ENCODE data around the gene SNED1. TPM values are rescaled to one million over a fixed set of nuclear protein-coding genes. Genes with fewer than 3 reads are reported as not detected.

The SNED1 gene
- total and polyA plus RNA-seq, 7 donors = 0.69 to 37.1 (median 8.3) TPM

DNA sequence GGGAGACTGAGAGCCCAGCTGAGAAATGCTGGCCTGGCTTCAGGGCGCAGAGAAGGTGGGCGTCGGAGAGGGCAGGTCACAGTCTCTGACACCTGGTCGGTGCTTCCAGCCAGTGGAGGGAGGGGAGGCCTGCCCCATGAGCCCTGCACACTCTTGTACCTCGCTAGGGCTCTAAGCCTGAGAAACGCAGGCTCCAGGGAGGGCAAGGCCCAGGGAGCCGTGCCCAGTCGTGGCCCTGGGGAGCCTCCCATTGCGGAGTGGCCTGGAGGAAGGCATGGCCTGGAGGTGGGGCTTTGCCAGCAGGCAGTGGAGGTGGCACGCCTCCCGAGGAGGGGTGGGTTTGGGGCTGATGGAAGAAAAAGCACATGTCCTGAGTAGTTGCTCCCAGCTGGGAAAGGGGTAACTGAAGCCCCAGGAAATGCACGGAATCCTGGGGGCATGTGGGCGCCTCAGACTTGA lies 64.7 kb downstream of the SNED1 start:
- 46 to 70% methylated on average over 13 of the region's 13 CpGs for WGBS, 2 donors
- DNase-seq = peak; percentile 53
- Histone ChIP-seq H3K36me3 (no peaks in the 10 kb centered on the region), H3K4me1 (peaks cover 0 to 9% (median 1%) of the 10 kb centered on the region in 4 donors), H3K27me3 (peaks cover 4 to 35% (median 21%) of the 10 kb centered on the region in 3 donors), H3K27ac (no peak overlapping the region), H3K9me3 (no peaks in the 10 kb centered on the region), H3K4me3 (no peak overlapping the region)
- TF ChIP-seq POLR2AphosphoS5 (IDR thresholded peaks at IDR 0.05) = no peak
- TF ChIP-seq EP300 (IDR thresholded peaks at IDR 0.05) = no peak
- TF ChIP-seq, protein P1, sequence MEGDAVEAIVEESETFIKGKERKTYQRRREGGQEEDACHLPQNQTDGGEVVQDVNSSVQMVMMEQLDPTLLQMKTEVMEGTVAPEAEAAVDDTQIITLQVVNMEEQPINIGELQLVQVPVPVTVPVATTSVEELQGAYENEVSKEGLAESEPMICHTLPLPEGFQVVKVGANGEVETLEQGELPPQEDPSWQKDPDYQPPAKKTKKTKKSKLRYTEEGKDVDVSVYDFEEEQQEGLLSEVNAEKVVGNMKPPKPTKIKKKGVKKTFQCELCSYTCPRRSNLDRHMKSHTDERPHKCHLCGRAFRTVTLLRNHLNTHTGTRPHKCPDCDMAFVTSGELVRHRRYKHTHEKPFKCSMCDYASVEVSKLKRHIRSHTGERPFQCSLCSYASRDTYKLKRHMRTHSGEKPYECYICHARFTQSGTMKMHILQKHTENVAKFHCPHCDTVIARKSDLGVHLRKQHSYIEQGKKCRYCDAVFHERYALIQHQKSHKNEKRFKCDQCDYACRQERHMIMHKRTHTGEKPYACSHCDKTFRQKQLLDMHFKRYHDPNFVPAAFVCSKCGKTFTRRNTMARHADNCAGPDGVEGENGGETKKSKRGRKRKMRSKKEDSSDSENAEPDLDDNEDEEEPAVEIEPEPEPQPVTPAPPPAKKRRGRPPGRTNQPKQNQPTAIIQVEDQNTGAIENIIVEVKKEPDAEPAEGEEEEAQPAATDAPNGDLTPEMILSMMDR (IDR thresholded peaks at IDR 0.05) = no peak
- no peak for TF ChIP-seq POLR2A (IDR thresholded peaks at IDR 0.05)
- intact Hi-C loops (cut with DNase I) = no loop called here

DNA sequence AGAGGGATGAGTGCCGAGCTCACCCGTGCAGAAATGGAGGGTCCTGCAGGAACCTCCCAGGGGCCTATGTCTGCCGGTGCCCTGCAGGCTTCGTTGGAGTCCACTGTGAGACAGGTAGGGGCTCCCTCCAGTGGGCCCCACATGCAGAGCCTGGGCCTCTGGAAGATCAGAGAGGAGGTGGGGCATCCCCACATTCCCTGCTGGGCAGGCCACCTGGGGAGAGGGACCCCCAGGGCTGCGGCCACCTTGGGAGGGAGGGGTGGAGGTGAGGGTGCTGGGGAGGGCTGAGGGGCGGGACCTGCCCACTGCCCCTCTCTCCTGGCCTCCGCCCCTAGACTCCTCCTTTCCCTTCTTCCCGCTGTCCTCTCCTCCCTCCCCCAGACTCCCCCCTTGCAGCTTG lies 65.2 kb downstream of the SNED1 start:
- peaks cover 0 to 9% (median 1%) of the 10 kb centered on the region in 4 donors for H3K4me1 ChIP-seq
- no peaks in the 10 kb centered on the region for H3K9me3 ChIP-seq
- no peak overlapping the region for H3K4me3 ChIP-seq
- peaks cover 4 to 35% (median 23%) of the 10 kb centered on the region in 3 donors for H3K27me3 ChIP-seq
- TF ChIP-seq POLR2A (IDR thresholded peaks at IDR 0.05) = no peak
- TF ChIP-seq, protein P1 (IDR thresholded peaks at IDR 0.05) = no peak
- TF ChIP-seq POLR2AphosphoS5 (IDR thresholded peaks at IDR 0.05) = no peak
- TF ChIP-seq EP300 (IDR thresholded peaks at IDR 0.05) = no peak
- no peaks in the 10 kb centered on the region for H3K36me3 ChIP-seq
- H3K27ac ChIP-seq = no peak overlapping the region
- intact Hi-C loops (cut with DNase I) = no loop called here
- DNase-seq = no peak
- WGBS, 2 donors = 24 to 42% methylated on average over 8 of the region's 8 CpGs

DNA sequence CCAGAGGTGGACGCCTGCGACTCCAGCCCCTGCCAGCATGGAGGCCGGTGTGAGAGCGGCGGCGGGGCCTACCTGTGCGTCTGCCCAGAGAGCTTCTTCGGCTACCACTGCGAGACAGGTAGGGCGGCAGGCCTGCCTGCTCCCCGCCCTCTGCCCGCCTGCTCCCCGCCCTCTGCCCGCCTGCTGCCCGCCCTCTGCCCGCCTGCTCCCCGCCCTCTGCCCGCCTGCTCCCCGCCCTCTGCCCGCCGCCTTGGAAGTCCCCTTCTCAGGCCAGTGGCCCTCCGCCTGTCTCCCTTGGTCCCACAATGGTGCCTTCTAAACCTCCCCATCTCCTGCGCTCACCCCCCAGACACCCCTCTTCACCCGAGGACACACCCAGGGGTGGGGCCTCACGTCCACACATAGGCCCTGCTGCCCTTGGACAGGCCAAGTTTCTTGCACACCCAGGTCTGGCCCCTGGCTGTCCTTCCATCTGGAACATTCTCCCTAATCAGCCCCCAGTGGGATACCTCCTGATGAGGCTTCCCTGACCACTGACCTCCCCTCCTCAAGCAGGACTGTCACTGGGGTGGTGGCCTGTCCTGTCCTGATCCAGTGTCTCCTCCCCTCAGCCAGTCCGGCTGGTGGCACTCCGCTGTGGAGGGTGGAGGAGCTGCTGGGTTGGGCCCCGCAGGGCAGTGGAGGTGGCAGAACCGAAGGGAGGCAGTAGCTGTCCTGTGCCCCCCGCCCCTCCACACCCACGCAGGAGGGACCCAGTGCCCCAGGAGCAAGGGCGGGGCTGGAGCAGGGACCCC lies 65.8 kb downstream of the SNED1 start:
- intact Hi-C loops (cut with DNase I) = no loop called here
- Histone ChIP-seq H3K36me3 (no peaks in the 10 kb centered on the region), H3K4me3 (no peak overlapping the region), H3K4me1 (peaks cover 0 to 9% (median 1%) of the 10 kb centered on the region in 4 donors), H3K9me3 (no peaks in the 10 kb centered on the region), H3K27me3 (peaks cover 4 to 35% (median 28%) of the 10 kb centered on the region in 3 donors), H3K27ac (no peak overlapping the region)
- WGBS, 2 donors = 21 to 35% methylated on average over 31 to 32 of the region's 32 CpGs
- peak; percentile 51 for DNase-seq
- TF ChIP-seq, protein P1 (IDR thresholded peaks at IDR 0.05) = no peak
- no peak for TF ChIP-seq EP300 (IDR thresholded peaks at IDR 0.05)
- no peak for TF ChIP-seq POLR2AphosphoS5 (IDR thresholded peaks at IDR 0.05)
- TF ChIP-seq POLR2A (IDR thresholded peaks at IDR 0.05) = no peak

DNA sequence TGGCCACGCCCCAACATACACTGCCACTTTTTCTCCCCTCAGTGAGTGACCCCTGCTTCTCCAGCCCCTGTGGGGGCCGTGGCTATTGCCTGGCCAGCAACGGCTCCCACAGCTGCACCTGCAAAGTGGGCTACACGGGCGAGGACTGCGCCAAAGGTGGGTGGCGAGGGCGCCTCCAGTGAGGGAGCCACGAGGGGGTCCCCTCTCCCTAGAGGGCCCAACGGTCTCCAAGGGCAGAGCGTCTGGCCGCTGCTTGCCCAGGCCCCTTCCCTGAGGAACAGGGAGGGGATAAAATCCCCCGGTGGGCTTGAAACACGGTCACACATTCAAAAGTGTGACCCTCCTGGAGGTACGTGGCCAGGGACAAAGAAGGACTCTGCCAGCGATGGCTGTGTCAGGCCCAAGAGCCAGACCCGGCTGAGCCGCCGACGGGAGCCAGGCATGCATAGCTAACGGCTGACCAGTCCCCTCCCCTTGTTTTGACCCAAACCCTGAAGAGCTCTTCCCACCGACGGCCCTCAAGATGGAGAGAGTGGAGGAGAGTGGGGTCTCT lies 66.5 kb downstream of the SNED1 start:
- Histone ChIP-seq H3K36me3 (no peaks in the 10 kb centered on the region), H3K27ac (no peak overlapping the region), H3K9me3 (no peaks in the 10 kb centered on the region), H3K27me3 (peaks cover 4 to 41% (median 28%) of the 10 kb centered on the region in 3 donors), H3K4me1 (peaks cover 0 to 9% (median 1%) of the 10 kb centered on the region in 4 donors), H3K4me3 (no peak overlapping the region)
- 85 to 89% methylated on average over 23 of the region's 23 CpGs for WGBS, 2 donors
- no peak for DNase-seq
- TF ChIP-seq EP300 (IDR thresholded peaks at IDR 0.05) (no peak), POLR2A (IDR thresholded peaks at IDR 0.05) (no peak), POLR2AphosphoS5 (IDR thresholded peaks at IDR 0.05) (no peak)
- TF ChIP-seq, protein P1 (IDR thresholded peaks at IDR 0.05) = no peak
- intact Hi-C loops (cut with DNase I) = no loop called here

Data from sigmoid colon (tissue), 7 donors.